ENCODE measurements around the gene ATG9B. TPM values are rescaled to one million over a fixed set of nuclear protein-coding genes. Genes with fewer than 3 reads are reported as not detected.
A peak's percentile ranks its signal among the peaks of the same experiment; 100 is the strongest.

Gene ATG9B
- total and polyA plus RNA-seq, 9 of the 15 experiments (the other 6 are each of a cell fraction or from before 2014, with no cell fraction given): 0.29 to 8.0 (median 2.1) TPM

GRCh38 chr7:150997075-150997511 lies 27.2 kb downstream of the ATG9B start (continued):
- TF ChIP-seq DLX4 (CRISPR knock-in tag; IDR thresholded peaks at IDR 0.05) (no peak), KAT7 (CRISPR knock-in tag; IDR thresholded peaks at IDR 0.05; ENCODE audit: borderline replicate concordance) (no peak), ZBTB7A (IDR thresholded peaks at IDR 0.05; ENCODE audit: borderline replicate concordance, control insufficient read depth, low read depth, low read length) (peak; percentile 6; the same call in 1 of the 2 replicates), ZBTB33 (CRISPR knock-in tag; IDR thresholded peaks at IDR 0.05) (peak; percentile 34; the same call in 1 of the 2 replicates), CBFA2T2 (conservative IDR thresholded peaks at IDR 0.05) (0 out of 2 replicates have a peak, but pooled peaks have one; percentile 32), TBL1XR1 (IDR thresholded peaks at IDR 0.05; ENCODE audit: low read length in 2 of 2) (peak; percentile 46 to 94; a peak in 3 of 4 replicates), ZNF431 (CRISPR knock-in tag; IDR thresholded peaks at IDR 0.05) (no peak), CBFA2T3 (IDR thresholded peaks at IDR 0.05) (peak; percentile 56), TAF15 (IDR thresholded peaks at IDR 0.05; ENCODE audit: low read depth, low read length) (no peak), TAL1 (IDR thresholded peaks at IDR 0.05) (no peak), STAT5B (CRISPR knock-in tag; IDR thresholded peaks at IDR 0.05) (no peak), NCOR1 (IDR thresholded peaks at IDR 0.05) (peak; percentile 92), FOXK1 (CRISPR knock-in tag; IDR thresholded peaks at IDR 0.05; ENCODE audit: borderline replicate concordance) (0 out of 2 replicates have a peak, but pooled peaks have one; percentile 52), POLR2A (conservative IDR thresholded peaks at IDR 0.05) (no peak), HINFP (tag; conservative IDR thresholded peaks at IDR 0.05; ENCODE audit: low read depth) (no peak), BCOR (IDR thresholded peaks at IDR 0.05) (peak; percentile 93), RAD21 (CRISPR knock-in tag; conservative IDR thresholded peaks at IDR 0.05 in 1 of 2, IDR thresholded peaks at IDR 0.05 in 1 of 2) (no peak), EGR1 (conservative IDR thresholded peaks at IDR 0.05) (peak; percentile 69), FOXK2 (conservative IDR thresholded peaks at IDR 0.05 in 1 of 2, IDR thresholded peaks at IDR 0.05 in 1 of 2; ENCODE audit: low read depth in 2 of 2) (no peak)
- TF ChIP-seq, protein P1, sequence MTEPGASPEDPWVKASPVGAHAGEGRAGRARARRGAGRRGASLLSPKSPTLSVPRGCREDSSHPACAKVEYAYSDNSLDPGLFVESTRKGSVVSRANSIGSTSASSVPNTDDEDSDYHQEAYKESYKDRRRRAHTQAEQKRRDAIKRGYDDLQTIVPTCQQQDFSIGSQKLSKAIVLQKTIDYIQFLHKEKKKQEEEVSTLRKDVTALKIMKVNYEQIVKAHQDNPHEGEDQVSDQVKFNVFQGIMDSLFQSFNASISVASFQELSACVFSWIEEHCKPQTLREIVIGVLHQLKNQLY (CRISPR knock-in tag; conservative IDR thresholded peaks at IDR 0.05): no peak
- TF ChIP-seq, protein P2, sequence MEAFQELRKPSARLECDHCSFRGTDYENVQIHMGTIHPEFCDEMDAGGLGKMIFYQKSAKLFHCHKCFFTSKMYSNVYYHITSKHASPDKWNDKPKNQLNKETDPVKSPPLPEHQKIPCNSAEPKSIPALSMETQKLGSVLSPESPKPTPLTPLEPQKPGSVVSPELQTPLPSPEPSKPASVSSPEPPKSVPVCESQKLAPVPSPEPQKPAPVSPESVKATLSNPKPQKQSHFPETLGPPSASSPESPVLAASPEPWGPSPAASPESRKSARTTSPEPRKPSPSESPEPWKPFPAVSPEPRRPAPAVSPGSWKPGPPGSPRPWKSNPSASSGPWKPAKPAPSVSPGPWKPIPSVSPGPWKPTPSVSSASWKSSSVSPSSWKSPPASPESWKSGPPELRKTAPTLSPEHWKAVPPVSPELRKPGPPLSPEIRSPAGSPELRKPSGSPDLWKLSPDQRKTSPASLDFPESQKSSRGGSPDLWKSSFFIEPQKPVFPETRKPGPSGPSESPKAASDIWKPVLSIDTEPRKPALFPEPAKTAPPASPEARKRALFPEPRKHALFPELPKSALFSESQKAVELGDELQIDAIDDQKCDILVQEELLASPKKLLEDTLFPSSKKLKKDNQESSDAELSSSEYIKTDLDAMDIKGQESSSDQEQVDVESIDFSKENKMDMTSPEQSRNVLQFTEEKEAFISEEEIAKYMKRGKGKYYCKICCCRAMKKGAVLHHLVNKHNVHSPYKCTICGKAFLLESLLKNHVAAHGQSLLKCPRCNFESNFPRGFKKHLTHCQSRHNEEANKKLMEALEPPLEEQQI (IDR thresholded peaks at IDR 0.05): no peak
